Measurements from ENCODE around the gene AKT1.

- no peak for TF ChIP-seq CTCF (IDR thresholded peaks at IDR 0.05)
- no peak for TF ChIP-seq POLR2AphosphoS5 (IDR thresholded peaks at IDR 0.05; ENCODE audit: insufficient read depth in 1 of 2, low read depth in 1 of 2)
- no peak for TF ChIP-seq POLR2A (IDR thresholded peaks at IDR 0.05)
These were observed 60.4 kb downstream of the AKT1 start for GRCh38 chr14:104734991-104735779.
